Measurements from ENCODE around the gene HFM1. TPM values are rescaled to one million over a fixed set of nuclear protein-coding genes. Genes with fewer than 3 reads are reported as not detected.

HFM1 gene
- total RNA-seq, 4 donors from 2014 or later, result 8.2 to 25.3 (median 10.5) TPM

- Histone ChIP-seq H3K9me3 (no peaks in the 10 kb centered on the region), H3K27me3 (no peaks in the 10 kb centered on the region), H3K27ac (no peak overlapping the region), H3K4me3 (no peak overlapping the region), H3K4me1 (no peaks in the 10 kb centered on the region), H3K36me3 (no peaks in the 10 kb centered on the region)
- no peak for DNase-seq
- intact Hi-C loops (cut with DNase I; ENCODE audit: low total_unique reads), result no loop called here
- no peak for TF ChIP-seq POLR2A (IDR thresholded peaks at IDR 0.05)
- TF ChIP-seq, protein P1, sequence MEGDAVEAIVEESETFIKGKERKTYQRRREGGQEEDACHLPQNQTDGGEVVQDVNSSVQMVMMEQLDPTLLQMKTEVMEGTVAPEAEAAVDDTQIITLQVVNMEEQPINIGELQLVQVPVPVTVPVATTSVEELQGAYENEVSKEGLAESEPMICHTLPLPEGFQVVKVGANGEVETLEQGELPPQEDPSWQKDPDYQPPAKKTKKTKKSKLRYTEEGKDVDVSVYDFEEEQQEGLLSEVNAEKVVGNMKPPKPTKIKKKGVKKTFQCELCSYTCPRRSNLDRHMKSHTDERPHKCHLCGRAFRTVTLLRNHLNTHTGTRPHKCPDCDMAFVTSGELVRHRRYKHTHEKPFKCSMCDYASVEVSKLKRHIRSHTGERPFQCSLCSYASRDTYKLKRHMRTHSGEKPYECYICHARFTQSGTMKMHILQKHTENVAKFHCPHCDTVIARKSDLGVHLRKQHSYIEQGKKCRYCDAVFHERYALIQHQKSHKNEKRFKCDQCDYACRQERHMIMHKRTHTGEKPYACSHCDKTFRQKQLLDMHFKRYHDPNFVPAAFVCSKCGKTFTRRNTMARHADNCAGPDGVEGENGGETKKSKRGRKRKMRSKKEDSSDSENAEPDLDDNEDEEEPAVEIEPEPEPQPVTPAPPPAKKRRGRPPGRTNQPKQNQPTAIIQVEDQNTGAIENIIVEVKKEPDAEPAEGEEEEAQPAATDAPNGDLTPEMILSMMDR (IDR thresholded peaks at IDR 0.05), result no peak
These were observed 2.2 kb upstream of the HFM1 start for GRCh38 chr1:91406773-91407389.

DNA sequence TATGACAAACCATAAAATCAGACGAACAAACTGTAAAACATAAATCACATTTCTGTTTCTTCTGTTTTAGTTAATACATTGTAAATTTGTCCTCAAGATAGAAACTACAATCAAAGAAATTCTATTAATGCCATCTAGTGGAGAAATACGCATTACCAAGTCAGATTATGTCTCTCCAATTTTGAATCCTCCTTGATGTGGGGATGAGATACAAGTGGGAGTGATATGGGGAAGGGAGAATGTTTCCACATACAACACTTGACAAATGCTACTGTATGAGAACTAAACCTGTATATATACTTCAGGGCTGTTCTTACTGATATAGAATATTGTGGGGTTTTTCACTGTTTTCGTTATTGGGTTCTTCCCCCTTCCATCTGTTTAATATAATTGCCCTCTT lies 2.6 kb downstream of the HFM1 start:
- no peak for TF ChIP-seq POLR2A (IDR thresholded peaks at IDR 0.05)
- TF ChIP-seq, protein P1 (IDR thresholded peaks at IDR 0.05), result peak in 3 of 4 experiments; percentile 37 to 49 (median 48)
- Histone ChIP-seq H3K27ac (no peak overlapping the region), H3K4me3 (no peak overlapping the region), H3K9me3 (no peaks in the 10 kb centered on the region), H3K36me3 (no peaks in the 10 kb centered on the region), H3K4me1 (no peaks in the 10 kb centered on the region), H3K27me3 (no peaks in the 10 kb centered on the region)
- no peak for DNase-seq
- intact Hi-C loops (cut with DNase I; ENCODE audit: low total_unique reads), result no loop called here

- no peak for TF ChIP-seq POLR2A (IDR thresholded peaks at IDR 0.05)
- TF ChIP-seq, protein P1 (IDR thresholded peaks at IDR 0.05), result no peak
- intact Hi-C loops (cut with DNase I; ENCODE audit: low total_unique reads), result no loop called here
- Histone ChIP-seq H3K27me3 (no peaks in the 10 kb centered on the region), H3K36me3 (no peaks in the 10 kb centered on the region), H3K4me1 (no peaks in the 10 kb centered on the region), H3K9me3 (no peaks in the 10 kb centered on the region), H3K27ac (no peak overlapping the region), H3K4me3 (no peak overlapping the region)
- no peak for DNase-seq
These were observed 4.4 kb downstream of the HFM1 start for GRCh38 chr1:91400133-91400725.

DNA sequence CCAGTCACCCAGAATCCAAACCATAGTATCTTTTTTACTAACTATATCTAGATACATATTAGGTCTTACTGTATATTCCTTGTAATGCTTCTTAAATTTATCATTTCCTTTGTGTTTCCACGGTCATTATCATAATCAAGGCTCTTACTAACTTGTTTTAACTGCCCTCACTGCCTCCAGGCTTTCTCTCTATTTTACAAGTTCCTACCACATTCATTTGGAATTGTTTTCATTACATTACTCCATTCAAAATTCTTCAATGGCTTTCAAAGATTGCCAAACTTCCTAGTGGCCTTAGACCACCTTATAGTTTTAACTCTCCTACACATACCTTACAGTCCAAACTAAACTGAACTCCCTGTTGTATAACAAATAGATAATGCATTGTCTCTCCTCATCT lies 6.3 kb downstream of the HFM1 start:
- DNase-seq, result no peak
- H3K36me3 ChIP-seq, result peaks cover 0 to 3% of the 10 kb centered on the region in 2 donors
- no peak overlapping the region for H3K27ac ChIP-seq
- TF ChIP-seq, protein P1 (IDR thresholded peaks at IDR 0.05), result no peak
- no peak for TF ChIP-seq POLR2A (IDR thresholded peaks at IDR 0.05)
- H3K4me1 ChIP-seq, result no peaks in the 10 kb centered on the region
- no peak overlapping the region for H3K4me3 ChIP-seq
- intact Hi-C loops (cut with DNase I; ENCODE audit: low total_unique reads), result no loop called here
- H3K9me3 ChIP-seq, result no peaks in the 10 kb centered on the region
- no peaks in the 10 kb centered on the region for H3K27me3 ChIP-seq

DNA sequence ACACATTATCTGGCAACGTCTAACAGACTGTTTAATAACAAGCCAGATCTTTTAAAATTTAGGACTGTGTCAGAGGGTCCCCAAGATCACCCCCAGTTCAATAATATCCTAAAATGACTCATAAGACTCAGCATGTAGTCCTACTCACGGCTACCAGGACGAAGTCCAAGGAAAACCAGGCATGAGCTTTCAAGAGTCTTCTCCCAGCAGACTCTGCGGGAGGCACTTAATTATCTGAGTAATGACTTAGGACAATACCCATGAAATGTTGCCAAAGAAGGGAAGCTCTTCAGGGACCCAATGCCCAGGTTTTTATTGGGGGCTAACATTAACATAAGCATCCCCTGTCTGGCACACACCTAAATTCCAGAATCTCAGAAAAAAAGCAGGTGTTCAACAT lies 7.0 kb downstream of the HFM1 start:
- TF ChIP-seq POLR2A (IDR thresholded peaks at IDR 0.05), result no peak
- TF ChIP-seq, protein P1 (IDR thresholded peaks at IDR 0.05), result no peak
- H3K4me3 ChIP-seq, result no peak overlapping the region
- intact Hi-C loops (cut with DNase I; ENCODE audit: low total_unique reads), result no loop called here
- H3K4me1 ChIP-seq, result no peaks in the 10 kb centered on the region
- H3K9me3 ChIP-seq, result no peaks in the 10 kb centered on the region
- H3K27me3 ChIP-seq, result no peaks in the 10 kb centered on the region
- no peak overlapping the region for H3K27ac ChIP-seq
- peaks cover 0 to 3% of the 10 kb centered on the region in 2 donors for H3K36me3 ChIP-seq
- DNase-seq, result no peak
